Choroid plexus epithelial cell (primary cell): Measurements from ENCODE around the gene KIF1B.

Source experiments
- DNase-seq: peaks from one replicate; pipeline ENCODE4 v3.0.0-alpha.2; 2010; ENCODE audit warnings: low read depth
- H3K4me3 ChIP-seq: 2 replicates; pipeline ENCODE4 v1.5.1; 2011; ENCODE audit warnings: low read depth, mild to moderate bottlenecking, control low read depth, low read length, moderate library complexity
- TF ChIP-seq, protein P1 (sequence below): conservative IDR thresholded peaks from 2 replicates; pipeline ENCODE4 v1.5.1; 2011; ENCODE audit warnings: low read depth, mild to moderate bottlenecking, control low read depth, inconsistent platforms, low read length, moderate library complexity

Gene KIF1B

DNA sequence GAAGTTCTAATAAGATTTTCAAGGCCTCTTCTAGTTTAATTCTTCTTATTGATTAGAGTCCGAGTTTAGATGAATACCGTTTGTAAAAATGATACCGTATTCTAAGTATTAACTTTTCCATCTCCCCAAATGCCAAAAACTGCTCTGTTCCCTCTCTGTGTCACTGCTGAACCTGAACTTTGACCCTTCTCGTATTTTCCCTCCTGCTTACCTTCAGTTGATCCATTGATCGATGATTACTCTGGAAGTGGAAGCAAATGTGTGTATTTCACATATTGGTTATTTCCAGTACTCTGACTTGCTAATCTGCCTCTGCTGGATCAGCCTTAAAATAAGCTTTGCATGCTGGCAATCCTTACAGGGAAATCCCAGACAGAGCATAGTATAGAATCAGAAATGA, 68.5 kb downstream of the KIF1B start:
- no peak for DNase-seq

DNA sequence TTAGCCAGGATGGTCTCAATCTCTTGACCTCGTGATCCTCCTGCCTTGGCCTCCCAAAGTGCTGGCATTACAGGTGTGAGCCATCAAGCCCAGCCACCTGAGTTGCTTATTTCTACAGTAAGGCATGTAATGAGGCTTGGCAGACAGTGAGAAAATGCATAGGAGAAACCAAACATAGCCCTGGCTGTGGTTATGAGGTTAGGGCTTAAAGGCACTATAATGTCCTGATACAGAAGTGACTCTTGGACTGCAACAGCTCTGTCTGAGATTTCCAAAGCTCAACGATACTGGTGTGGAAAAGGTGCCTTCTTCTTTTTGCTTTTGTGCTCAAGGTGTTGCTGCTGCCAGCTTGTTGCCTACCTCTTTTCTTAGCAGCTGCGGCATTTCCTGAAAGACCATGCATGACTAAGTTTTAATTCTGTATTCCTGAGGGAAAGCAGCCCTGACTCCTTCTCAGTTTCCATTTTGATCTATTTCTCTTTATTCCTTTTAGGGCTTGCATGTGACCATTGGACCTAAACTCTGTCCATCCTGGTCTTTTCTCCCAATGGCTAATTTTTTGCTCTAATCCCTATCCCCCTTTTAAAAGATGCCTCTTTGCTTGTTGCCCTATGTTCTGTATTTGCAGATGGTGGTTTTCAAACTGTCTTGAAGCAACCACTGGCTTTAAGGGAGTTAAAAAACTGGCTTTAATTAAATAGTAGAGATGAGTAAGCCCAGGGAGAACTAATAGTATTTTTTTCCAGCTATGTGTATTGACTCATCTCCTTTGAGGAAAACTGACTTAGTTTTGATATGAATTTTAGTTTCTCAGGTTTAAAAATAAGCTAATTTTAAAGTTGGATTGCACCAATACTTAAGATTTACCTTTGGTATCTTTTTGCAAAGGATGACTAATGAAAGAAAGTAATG, 70.3 kb downstream of the KIF1B start:
- no peak overlapping the region for H3K4me3 ChIP-seq
- TF ChIP-seq, protein P1, sequence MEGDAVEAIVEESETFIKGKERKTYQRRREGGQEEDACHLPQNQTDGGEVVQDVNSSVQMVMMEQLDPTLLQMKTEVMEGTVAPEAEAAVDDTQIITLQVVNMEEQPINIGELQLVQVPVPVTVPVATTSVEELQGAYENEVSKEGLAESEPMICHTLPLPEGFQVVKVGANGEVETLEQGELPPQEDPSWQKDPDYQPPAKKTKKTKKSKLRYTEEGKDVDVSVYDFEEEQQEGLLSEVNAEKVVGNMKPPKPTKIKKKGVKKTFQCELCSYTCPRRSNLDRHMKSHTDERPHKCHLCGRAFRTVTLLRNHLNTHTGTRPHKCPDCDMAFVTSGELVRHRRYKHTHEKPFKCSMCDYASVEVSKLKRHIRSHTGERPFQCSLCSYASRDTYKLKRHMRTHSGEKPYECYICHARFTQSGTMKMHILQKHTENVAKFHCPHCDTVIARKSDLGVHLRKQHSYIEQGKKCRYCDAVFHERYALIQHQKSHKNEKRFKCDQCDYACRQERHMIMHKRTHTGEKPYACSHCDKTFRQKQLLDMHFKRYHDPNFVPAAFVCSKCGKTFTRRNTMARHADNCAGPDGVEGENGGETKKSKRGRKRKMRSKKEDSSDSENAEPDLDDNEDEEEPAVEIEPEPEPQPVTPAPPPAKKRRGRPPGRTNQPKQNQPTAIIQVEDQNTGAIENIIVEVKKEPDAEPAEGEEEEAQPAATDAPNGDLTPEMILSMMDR: no peak
- peak; percentile 26 for DNase-seq

More for the DNA sequence above, 68.5 kb downstream of the KIF1B start:
- H3K4me3 ChIP-seq: no peak overlapping the region
- TF ChIP-seq, protein P1: no peak

DNA sequence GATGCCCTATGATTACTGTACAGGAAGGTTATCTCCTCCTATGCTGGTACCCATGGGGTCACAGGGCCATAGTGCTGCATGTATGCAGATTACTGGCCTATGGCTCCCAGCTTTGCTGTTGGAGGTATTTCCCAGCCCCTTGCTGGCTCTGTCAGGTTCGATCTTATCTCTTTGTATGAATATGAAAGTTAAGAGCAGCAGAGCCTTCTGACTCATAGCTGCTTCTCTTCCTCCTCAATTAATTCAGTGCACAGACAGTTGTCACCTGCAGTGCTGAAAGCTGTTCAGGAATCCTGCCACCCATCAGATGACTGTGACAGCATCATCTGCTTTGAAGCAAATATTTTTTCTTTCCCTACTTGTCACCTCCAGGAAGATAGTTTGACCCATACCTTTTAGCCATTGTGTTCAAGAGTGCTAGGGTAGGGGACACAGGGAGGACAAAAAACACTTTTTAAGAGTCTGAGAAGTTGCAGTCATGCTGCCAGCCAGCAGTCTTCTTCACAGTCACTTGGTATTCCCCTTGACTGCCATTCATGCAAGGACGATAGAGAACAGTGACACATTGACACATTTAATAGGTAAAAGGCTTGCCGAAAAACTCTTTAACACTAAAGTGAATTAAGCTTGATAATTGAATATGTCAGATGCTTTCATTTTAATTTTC, 73.1 kb downstream of the KIF1B start:
- no peak for DNase-seq
- H3K4me3 ChIP-seq: no peak overlapping the region
- TF ChIP-seq, protein P1: no peak

DNA sequence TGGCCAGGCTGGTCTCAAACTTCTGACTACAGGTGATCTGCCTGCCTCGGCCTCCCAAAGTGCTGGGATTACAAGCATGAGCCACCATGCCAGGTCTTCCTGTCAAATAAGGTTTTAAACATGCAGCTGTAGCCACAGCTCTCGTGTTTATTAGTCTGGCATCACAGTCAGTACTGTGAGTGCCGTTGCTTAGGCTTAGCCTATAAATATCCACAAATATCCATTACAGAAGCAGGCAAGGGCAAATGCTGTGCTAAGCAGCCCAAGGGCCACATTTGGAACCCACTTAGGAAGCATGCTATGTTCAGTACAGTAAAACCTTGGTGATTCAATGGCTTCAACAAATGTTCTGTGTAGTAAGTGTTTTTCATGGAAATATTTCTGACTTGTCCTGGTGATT, 75.9 kb downstream of the KIF1B start:
- DNase-seq: no peak
- no peak overlapping the region for H3K4me3 ChIP-seq
- TF ChIP-seq, protein P1: no peak

DNA sequence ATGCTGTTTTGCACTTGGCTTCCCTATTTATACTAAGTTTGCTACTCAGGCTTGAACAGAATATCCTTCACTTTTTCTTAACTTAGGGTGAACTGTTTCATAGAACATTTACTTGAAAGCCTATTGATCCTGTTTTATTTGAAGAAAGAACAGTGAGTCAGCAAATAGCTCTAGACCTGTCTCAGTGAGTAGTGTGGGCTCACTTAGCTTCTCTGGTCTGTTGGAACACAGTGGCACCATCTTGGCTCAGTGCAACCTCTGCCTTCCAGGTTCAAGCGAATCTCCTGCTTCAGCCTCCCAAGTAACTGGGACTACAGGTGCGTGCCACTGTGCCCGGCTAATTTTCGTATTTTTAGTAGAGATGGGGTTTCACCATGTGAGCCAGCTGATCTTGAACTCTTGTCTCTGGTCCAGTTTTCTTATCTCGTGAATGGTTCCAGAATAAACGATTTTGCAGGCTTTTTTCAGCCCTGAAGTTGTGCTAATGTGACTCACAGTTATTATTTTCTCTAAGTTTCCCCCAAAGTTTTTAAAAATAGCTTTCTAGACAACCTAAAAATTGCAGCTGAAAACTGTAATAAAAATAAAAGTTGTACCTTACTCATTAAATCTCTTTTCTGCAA, 76.8 kb downstream of the KIF1B start:
- TF ChIP-seq, protein P1: no peak
- DNase-seq: no peak

DNA sequence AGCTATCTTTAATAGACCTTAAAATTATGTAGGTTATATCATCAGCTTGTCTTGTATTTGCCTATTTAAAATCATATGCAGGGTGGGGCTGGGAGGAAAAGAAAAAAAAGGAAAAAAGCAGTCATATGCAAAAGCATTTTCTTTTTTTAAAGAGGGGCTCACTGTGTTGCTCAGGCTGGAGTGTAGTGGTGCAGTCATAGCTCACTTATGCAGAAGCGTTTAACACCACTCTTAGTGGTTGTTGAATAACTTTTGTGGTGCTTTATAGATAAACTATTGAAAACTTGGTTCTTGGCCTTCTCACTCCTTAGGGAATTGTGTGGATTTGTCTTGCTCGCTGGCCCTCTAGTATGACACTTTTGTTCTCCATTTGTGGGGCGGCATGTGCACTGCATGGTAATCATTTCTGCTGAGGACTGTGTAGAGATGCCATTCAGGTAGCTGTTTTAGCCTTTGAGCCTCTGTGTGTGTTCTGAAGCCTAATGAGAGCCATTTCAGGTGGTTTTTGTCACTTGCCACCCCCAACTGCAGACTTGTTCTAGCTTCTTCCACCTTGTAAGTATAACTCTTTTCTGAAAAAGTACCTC, 77.8 kb downstream of the KIF1B start:
- DNase-seq: no peak
- TF ChIP-seq, protein P1: no peak

More for the DNA sequence above, 76.8 kb downstream of the KIF1B start:
- H3K4me3 ChIP-seq: no peak overlapping the region

More for the DNA sequence above, 77.8 kb downstream of the KIF1B start:
- no peak overlapping the region for H3K4me3 ChIP-seq
